GM21515 (cell line): ENCODE data around the gene CLIC3.
"Not testable (repeated sequence)": the region's sequence is repeated elsewhere in the genome, so short reads cannot be mapped to it uniquely, and the experiment has no call there.

ENCODE experiments used
- ATAC-seq: cut with Tn5 transposase; IDR thresholded peaks from one replicate; pipeline ENCODE4 v1.9.1; 2021; ENCODE audit not compliant: unreplicated experiment

The CLIC3 gene, protein sequence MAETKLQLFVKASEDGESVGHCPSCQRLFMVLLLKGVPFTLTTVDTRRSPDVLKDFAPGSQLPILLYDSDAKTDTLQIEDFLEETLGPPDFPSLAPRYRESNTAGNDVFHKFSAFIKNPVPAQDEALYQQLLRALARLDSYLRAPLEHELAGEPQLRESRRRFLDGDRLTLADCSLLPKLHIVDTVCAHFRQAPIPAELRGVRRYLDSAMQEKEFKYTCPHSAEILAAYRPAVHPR

DNA sequence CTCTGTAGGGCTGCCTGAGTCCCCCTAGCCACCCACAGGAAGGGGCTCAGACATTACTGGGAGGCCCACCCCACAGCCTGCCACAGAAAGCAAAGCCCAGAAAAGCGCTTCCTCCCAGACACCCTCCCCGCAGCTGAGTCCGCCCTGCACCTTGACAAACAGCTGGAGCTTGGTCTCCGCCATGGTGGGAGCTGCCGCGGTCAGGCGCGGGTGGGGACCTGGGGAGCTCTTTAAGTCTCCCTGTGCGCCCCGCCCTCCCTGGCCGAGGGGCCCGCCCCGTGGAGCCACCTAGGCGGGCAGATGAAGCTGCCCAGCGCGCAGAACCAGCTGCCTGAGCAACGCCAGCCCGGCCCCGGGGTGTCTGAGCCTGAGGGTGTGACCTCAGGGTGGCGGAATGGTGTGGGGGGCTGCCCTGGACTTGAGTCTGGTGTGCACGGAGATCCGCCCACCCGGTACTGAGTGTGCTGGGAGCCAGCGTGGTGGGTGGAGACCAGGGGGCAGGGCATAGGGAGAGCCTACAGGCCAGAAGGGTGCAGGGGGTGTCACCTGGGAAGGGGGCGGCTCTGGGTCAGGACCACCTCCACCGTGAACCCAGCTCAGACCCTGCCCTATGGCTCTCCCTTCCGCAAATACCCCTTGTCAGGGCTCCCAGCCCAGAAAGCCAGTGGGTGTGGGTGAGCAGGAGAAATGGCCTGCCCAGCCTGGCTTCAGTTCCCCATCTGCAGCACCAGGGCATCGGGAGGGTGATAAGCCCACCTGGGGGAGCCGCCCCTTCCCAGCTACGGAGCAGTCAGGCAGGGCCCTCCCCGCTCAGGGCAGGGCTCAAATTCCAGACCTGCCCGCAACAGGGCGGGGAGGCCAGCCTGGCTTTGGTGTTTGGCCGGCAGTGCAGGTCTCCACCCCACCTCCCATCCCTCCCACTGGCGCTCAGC lies at the start of gene CLIC3:
TSS of gene CLIC3 (minus strand) at position 208 of the 932 bp plus-strand sequence. CDS start at position 183, 25 bp downstream.
- ATAC-seq = no peak

DNA sequence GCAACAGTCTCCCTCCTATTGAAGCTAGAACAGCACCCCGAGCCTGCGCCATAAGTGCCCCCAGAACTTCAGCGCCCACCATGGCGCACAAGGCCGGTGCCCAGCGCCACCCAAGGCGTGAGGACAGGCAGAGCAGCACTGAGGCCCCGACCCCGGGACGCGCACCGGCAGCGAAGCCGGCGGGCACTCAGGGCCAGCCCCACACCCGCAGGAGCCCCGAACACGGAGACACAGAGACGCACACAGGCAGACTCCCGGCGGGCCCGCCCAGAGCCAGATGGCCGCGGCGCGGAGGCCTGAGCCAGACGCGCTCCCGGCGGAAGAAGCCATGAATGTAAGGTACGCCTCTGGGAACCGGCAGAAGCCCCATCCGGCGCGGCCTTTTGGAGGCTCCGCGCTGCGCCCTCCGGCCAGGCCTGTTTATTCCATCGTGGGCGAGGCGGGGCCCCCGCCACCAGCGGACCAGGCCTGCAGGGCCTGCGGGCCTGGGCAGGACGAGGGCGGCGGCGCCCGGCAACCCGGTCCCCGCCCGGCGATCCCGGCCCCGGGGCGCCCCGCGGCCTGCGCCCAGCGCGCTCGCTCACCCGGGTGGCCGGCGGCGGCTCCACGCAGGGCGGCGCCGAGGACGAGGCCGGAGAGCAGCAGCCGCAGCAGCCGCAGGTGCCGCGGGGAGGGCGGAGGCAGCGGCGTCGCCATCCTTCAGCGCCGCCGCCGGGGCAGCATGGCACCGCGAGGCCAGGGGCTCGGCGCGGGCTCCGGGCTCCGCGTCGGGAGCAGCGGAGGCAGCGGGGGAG lies 49.1 kb upstream of the CLIC3 start:
- ATAC-seq = no peak

DNA sequence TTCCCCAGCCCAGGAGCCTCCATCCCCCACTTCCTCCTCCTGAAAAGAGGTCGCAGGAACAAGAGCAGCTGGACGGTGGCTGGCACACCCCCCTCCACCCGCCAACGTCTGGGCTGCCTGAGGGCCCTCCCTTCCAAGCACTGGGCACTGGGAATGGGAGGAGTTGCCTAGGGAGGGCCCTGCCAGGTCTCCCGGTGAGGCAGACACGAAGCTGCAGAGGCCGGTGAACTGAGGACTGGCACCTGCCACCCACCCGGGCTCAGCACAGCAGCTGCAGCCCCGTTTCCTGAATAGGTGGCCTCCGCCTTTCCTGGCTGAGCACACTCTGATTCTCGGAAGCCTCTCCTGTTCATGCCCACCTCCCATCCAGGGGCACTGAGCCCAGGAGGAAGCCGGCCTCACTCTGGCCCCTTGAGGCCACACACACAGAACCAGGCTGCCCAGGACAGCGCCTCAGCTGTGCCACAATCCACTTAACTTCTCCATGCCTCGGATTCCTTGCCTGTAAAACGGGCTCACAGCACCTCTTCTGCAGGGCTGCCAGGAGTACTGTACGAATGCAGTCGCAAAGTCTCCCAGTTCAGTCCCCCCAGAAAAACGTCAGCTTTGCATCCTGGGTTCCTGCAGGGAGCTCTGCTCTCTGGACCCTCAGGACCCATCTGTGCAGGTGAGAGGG lies 48.3 kb upstream of the CLIC3 start:
- ATAC-seq = no peak

DNA sequence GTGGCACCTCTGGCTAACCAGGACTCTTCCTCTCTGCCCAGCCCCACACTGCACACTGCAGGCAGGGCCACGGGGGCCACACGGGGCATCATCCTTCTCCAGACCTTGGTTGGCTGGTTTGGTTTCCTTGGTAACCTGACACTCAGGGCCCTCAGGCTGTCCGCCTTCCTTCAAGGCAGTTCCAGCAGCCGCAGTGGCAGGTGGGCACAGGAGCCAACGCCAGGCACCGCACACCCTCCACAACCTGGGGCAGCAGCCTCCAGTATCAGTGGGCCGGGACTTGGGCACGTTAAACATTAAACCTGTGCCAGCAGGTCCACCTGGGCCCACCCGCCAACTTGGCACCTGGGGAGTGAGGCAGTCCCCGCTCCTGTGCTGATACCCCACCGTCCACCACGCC lies 47.7 kb upstream of the CLIC3 start:
- ATAC-seq = no peak

DNA sequence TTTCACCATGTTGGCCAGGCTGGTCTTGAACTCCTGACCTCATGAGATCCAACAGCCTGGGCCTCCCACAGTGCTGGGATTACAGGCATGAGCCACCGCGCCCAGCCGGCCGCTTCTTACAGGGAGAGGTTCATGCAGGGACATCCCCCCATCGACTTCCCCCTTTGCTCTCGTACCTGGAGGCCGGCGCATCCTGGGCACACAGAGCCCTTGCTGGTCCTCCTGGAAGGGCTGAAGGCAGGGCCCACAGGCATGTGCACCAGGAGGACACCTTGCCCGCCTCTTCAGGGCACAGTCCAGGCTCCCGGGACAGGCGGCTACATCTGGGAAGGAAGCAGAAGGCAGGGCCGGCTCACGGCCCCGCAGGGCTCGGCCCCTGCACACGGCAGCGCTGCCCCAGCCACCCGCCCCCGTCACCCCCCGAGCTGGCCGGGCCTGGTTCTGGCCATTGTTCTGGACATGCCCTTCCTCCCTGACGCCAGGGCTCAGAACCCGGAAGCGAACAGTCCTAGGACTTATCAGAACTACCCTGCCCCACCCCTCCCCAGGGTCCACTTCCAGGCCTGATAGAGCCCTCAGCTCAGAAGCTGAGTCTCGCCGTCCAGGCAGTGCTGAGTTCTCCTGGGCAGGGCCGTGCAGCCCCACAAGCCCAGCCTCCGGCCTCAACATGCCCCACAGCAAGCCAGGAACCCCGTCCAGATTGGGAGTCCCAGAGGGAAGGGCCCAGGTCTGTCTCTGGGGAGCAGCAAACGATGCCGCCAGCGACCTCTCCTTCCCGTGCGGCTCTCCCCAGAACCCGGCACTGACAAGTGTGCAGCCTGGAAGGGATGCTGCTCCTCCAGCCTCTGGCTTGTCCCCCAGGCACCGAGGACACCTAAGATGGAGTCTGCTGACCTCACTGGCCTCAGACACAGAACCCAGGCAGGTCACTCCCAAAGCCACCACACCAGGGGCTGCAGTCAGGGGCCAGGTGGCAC lies 46.7 kb upstream of the CLIC3 start:
- no peak for ATAC-seq

DNA sequence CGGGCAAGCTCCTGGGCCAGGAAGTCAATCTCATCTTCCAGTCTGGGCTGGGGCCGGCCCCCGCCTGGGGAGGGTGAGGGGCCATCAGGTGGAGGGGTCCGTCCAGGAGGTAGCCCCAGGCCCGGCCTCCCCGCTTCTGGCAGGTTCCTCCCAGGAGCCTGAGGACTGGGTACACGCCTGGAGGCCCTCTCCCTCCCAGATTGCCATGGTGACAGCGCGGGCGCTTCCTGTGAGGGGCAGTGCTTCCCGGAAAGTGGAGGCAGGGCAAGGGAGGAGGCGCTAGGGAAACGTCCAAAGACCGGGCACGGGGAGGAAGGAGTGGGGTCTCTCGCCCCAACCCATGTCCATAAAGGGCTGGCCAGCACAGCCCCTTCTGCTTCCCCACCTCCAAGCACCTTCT lies 44.8 kb upstream of the CLIC3 start:
- ATAC-seq = no peak

DNA sequence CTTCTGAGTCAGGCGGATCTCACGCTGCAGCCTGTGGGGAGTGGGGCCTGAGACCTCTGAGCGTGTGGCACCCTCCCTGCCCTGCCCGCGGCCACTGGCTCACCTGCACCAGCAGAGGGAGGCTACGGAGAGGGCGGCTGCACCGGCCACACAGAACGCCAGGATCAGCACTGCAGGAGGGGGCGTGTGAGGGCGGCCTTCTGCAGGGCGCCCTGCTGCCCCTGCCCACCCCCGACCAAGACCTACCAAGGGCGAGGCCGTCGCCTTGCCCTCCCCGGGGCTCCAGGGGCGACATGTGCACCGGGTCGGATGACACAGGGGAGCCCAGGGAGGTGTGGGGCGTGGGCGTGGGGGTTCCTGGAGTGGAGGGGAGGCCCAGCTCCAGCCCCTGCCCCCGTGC lies 44.2 kb upstream of the CLIC3 start:
- ATAC-seq = no peak

DNA sequence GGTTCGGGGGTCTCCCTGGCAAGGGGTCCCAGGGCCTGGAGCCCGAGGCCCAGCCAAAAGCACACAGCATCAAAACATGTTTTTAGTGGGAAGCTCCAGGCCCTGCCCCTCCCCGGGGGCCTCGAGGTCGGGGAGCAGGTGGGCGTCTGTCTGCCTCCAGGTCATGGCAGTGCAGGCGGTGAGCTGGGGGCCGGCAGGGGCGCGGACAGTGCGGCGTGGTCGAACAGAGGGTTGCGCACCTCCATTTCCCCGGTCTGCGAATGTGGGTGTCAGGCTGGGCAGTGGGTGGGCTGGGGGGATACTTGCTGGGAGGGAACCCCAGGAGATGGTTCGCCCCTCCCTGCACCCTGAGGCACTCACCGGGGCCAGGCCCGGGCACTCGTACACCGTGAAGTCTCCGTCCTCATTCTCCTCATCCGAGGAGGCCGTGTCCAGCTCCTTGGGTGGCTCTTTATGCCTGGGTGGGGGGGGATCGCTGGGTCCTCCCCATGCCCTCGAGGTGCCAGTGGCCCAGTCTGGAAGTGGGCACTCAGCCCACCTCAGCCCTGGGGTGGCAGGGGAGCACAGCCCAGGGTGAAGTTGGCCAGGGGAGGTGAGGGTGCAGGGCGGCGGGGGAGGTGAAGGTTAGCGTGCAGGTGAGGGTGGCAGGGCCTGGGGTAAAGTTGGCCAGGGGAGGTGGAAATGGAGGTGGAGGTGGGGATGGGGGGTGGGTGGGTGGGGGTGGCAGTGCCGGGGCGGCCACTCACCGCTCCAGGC lies 43.4 kb upstream of the CLIC3 start:
- no peak for ATAC-seq

DNA sequence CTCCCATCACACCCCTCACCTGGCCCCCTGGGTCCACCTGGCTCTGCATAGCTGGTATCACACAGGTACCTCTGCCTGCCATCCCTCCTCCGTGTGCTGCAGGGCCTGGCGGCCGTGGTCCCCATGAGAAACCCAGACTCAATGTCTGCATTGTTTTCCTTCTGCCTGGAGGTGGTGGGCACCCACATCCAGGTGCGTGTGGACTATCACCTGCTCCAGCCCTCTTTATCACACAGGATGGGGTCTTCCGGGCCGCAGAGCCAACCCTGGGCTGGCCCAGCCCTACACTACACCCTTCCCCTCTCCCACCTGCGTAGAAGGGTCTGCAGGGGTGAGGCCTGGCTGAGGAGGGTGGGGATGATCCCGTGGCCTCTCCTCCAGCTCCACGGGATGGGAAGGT lies 42.5 kb upstream of the CLIC3 start:
- ATAC-seq = no peak

DNA sequence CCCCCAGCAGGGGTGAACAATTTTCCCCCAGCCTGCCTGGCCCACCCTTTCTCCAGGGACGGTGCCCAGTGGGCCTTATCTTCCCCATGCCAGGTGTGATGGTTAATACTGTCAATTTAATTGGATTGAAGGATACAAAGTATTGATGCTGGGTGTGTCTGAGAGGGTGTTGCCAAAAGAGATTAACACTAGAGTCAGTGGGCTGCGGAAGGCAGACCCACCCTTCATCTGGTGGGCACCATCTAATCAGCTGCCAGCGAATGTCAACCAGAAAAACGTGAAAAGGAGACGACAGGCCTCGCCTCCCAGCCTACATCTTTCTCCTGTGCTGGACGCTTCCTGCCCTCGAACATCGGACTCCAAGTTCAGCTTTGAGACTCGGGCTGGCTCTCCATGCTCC lies 41.1 kb upstream of the CLIC3 start:
- no peak for ATAC-seq

DNA sequence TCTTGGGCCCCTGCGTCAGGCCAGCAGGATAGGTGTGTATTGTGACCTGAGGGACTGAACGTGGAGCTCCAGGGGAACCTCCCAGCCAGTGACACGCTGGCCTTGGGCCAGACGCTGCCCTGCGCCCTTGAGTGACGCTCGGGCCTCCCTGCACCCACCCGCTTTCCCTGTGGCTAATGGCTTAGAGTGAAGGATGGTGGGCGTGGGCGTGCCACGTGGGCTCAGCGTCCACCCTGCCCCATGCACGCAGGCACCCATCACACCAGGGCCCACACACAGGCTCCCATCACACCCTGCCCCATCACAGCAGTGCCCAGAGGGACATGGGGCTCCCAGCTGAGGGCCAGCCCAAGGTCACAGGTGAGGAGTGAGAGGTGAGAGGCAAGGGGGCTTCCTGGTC lies 40.7 kb upstream of the CLIC3 start:
- ATAC-seq = no peak

DNA sequence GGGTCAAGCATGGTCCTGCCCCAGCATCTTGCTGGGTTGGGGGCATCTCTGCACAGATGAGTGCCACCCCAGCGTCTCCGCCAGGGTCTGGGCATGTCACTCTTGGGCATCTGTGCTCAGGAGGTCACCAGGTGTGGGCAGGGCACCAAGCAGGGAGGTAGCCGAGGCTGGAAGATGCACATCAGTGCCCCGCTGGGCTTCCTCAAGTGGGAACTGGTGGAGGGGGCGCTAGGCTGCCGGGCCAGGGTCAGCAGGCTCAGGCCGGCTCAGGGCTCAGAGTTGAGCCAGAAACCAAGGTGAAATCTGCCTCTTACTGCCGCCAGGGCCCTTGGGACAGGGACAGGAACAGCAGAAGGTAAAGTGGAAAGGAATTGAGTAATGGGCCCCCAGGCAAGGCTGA lies 39.6 kb upstream of the CLIC3 start:
- no peak for ATAC-seq

DNA sequence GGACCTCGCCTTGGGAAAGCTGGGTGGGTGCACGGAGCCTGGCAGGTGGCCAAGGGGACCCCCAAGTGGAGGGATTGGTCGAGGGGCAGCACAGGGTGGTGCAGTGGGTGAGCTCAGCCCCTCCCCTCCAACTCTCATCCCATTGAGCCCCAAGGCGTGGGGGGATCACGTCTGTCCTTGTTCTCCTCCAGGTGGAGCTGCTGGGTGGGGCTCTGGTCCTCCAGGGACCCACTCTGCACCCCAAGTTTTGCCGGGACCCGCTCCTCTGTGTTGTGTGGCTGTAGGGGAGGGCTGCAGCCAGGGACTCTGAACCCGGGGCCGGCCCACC lies 39.1 kb upstream of the CLIC3 start:
- ATAC-seq = no peak

DNA sequence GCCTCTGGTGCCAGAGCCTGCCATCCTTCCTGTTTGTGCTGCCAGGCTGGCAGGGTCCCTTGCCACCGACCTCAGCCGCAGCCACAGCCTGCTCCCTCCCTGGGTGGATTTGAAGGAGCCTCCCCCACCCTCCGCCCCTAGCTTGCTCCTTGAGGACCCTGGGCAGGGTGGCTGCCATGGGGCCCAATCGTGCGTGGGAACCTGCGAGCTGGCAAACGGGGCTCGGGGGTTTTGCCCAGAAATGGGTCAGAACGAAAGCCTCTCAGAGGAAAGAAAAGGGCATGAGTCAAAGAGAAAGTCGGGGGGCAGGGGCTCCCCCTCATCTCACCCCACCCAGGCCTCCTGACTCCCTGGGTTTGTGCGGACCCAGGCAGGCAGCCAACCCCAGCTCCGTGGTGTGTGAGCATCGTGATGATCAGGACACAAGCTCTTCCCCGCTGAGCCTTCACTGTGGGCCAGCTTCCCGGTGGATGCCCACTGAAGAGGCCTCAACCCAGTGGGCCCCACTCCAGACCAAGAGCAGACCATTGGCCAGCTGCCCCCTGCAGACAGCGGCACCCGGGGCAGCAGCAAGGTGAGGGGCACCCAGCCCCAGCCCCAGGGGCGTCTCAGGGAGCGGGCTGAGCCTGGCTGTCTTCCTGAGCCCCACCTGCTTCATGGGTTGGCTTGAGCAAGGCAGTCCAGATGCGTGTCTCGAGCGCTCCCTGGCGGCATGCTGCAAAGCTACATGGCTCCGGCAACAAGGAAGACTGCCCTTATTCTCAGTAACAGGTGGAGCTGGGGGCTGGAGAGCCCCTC lies 38.5 kb upstream of the CLIC3 start:
- peak; percentile 58 for ATAC-seq

DNA sequence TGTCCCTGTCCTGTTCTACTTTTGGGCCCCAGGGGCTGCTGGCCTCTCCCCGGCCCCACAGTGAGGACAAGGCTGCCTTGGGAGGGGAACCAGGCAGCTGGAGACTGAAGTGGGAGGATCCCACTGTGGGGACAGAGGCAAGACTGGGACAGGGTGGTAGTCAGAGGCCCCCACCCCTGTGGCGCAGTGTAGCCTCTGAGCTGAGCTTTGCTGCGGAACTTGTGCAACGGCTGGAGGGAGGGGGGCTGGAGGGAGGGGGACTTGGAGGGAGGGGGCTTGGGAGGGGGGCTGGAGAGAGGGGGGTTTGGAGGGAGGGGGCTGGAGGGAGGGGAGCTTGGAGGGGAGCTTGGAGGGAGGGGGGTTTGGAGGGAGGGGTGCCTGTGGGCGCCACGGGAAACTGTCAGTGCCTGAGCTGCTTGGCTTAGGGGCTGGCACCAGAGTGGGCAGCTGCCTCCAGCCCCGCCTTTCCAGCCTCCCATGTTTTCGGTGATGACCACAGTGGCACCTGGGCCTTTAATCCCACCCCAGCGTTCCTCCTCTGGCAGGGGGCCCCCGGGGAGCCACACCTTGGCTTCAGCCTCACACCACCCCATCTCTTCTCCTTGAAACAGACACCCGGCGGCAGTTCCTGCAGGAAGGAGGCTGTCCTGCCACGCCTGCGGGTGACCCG lies 37.8 kb upstream of the CLIC3 start:
- ATAC-seq = no peak

DNA sequence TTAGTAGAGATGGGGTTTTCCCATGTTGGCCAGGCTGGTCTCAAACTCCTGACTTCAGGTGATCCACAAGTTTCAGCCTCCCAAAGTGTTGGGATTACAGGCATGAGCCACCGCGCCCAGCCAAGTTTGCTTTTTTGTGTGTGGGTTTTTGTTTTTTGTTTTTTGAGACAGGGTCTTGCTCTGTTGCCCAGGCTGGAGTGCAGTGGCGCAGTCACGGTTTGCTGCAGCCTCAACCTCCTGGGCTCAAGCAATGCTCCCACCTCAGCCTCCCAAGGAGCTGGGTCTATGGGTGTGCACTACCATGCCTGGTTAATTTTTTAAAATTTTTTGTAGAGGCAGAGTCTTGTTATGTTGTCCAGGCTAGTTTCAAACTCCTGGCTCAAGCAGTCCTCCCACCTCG lies 37.1 kb upstream of the CLIC3 start:
- not testable (repeated sequence) for ATAC-seq

DNA sequence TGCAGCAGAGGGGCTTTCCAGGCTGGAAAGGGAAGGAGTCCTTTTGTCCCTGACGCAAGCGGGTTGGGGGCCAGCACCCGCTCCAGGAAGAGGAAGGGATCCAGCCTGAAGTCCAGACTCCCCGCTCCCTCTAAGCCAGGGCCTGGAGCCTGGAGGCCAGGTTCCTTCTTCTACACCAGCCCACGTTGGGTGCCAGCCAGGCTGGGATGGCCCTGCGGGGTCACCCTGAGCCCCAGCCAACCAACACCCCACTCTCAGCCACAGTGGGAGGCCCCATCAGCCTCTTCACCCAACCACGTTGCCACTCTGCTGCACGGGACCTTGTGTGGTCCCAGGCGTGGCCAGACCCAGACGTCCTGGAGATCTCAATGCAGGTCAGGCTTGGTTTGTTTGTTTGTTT lies 36.5 kb upstream of the CLIC3 start:
- ATAC-seq = no peak
